GM06990 (cell line): ENCODE results near the gene IMPG1.

Experiments
- DNase-seq: peaks from one replicate; pipeline ENCODE4 v3.0.0-alpha.2; 2011; ENCODE audit not compliant: insufficient read length; ENCODE audit errors: extremely low read depth
- H3K27me3 ChIP-seq: replicated peaks from 2 replicates; pipeline ENCODE4 v1.6.0; 2011; ENCODE audit warnings: low read length; ENCODE audit not compliant: control insufficient read depth, insufficient read depth
- H3K36me3 ChIP-seq: 2 replicates; pipeline ENCODE4 v1.5.1; 2011; ENCODE audit warnings: low read length; ENCODE audit not compliant: control insufficient read depth, insufficient read depth
- H3K4me3 ChIP-seq: replicated peaks from 2 replicates; pipeline ENCODE4 v1.5.1; 2011; ENCODE audit warnings: low read depth, mild to moderate bottlenecking, control low read depth, low read length
- TF ChIP-seq, protein P1 (sequence below): IDR thresholded peaks from 2 replicates; pipeline ENCODE4 v1.5.1; 2011; ENCODE audit warnings: low read length, control low read depth, mild to moderate bottlenecking, inconsistent platforms; ENCODE audit not compliant: insufficient read depth, poor library complexity, severe bottlenecking

Gene IMPG1

DNA sequence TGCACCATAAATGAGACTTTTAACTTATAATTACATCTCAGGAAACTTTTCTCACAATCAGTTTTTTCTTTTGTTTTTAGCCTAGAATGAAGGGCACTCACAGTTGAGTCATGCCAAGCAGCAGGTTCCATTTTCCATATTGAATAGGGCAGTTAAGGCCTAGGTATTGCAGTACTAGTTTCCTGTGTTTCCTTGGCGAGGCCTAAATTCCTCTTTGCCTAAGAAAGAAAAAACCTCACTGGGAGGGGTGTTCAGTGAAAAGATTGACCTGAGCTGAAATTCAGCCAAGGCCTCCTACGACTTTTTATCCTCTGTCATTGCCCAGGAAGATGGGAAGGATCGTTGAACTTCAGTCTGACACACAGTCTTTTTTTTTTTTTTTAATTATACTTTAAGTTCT, 85.5 kb downstream of the IMPG1 start:
- TF ChIP-seq, protein P1, sequence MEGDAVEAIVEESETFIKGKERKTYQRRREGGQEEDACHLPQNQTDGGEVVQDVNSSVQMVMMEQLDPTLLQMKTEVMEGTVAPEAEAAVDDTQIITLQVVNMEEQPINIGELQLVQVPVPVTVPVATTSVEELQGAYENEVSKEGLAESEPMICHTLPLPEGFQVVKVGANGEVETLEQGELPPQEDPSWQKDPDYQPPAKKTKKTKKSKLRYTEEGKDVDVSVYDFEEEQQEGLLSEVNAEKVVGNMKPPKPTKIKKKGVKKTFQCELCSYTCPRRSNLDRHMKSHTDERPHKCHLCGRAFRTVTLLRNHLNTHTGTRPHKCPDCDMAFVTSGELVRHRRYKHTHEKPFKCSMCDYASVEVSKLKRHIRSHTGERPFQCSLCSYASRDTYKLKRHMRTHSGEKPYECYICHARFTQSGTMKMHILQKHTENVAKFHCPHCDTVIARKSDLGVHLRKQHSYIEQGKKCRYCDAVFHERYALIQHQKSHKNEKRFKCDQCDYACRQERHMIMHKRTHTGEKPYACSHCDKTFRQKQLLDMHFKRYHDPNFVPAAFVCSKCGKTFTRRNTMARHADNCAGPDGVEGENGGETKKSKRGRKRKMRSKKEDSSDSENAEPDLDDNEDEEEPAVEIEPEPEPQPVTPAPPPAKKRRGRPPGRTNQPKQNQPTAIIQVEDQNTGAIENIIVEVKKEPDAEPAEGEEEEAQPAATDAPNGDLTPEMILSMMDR: no peak
- Histone ChIP-seq H3K27me3 (no peaks in the 10 kb centered on the region), H3K36me3 (no peaks in the 10 kb centered on the region), H3K4me3 (no peak overlapping the region)
- DNase-seq: no peak

DNA sequence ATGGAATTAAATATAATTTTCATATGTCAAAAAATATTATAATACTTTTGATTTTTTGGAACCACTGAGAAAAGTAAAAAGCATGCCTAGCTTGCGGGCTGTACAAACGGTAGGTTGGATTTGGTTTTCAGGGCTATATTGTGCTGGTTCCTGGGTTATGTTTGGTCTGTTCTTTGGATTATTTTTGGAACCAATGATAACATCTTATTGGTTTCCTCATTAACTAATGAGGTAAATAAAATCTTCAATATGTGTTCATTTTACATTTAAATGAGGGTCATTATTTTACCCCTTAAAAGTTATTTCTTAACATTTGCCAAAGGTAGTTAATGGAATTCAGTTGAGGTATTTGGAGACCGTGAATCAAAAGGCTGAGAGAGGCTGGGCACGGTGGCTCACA, 96.6 kb downstream of the IMPG1 start:
- TF ChIP-seq, protein P1: no peak
- no peaks in the 10 kb centered on the region for H3K27me3 ChIP-seq
- no peak overlapping the region for H3K4me3 ChIP-seq
- no peak for DNase-seq
- no peaks in the 10 kb centered on the region for H3K36me3 ChIP-seq

DNA sequence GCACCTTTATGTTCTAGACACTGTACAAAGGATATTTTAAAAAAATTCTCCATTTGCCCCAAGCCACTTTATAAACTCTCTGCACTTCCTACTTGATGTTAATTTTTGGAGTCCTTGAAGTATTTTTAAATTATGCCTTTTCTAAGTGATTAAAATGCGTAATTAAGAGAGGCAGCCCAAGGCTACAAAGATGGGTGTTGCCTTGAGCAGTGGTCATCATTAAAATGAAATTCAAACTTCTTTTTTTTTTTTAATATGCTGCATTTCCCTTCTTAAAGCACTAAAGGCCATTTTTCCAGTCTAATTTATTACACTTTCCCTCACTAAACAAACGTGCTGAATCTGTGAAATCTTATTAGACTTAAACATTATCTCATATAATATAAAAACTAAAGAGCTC, 102.4 kb downstream of the IMPG1 start:
- Histone ChIP-seq H3K4me3 (no peak overlapping the region), H3K27me3 (no peaks in the 10 kb centered on the region), H3K36me3 (no peaks in the 10 kb centered on the region)
- DNase-seq: no peak
- TF ChIP-seq, protein P1: no peak

GRCh38 chr6:75968143-75968542, 104.3 kb downstream of the IMPG1 start:
- Histone ChIP-seq H3K36me3 (no peaks in the 10 kb centered on the region), H3K4me3 (no peak overlapping the region), H3K27me3 (no peaks in the 10 kb centered on the region)
- DNase-seq: no peak
- TF ChIP-seq, protein P1: no peak

DNA sequence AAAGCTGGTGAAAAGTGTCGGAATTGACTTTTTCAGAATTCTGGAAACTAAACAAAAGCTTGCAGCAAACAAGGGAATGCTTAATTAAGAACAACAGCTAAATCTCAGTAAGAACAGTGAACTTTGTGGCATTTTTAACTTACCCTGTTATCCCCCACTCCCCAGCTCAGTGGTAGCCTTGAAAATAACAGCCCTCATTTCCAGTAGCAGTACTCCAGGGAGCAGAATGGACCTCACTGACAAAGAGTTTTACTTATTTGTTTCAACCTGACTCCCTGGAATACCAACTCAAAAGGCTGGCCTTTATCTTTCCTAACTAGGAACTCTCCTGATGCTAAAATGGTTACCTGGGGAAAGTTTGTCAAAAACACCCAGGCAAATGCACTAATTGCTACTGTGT, 108.9 kb downstream of the IMPG1 start:
- TF ChIP-seq, protein P1: no peak
- Histone ChIP-seq H3K4me3 (no peak overlapping the region), H3K27me3 (no peaks in the 10 kb centered on the region), H3K36me3 (no peaks in the 10 kb centered on the region)
- DNase-seq: no peak

DNA sequence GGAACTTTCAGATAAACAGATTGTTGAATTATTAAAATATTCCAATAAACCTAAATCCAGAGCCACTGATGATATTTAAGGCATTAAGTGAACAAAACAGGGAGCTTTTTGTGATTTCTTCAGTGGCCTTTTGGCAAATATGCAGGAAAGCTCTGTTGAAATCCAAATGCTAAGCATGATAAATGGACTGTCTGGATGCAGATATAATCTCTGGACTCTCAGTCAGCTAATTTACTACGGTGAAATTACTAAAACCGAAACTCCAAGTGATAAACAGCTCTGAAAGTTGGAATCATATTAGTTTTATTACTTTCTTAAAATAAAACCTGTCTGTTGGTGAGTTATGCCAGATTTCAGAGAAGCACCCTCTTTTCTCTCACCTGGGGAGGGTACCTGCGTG, 120.3 kb downstream of the IMPG1 start:
- H3K4me3 ChIP-seq: no peak overlapping the region
- H3K36me3 ChIP-seq: no peaks in the 10 kb centered on the region
- no peak for DNase-seq
- TF ChIP-seq, protein P1: no peak
- no peaks in the 10 kb centered on the region for H3K27me3 ChIP-seq
